Right renal pelvis (tissue), 4 donors: ENCODE measurements around the gene EMP3. TPM values are rescaled to one million over a fixed set of nuclear protein-coding genes. Genes with fewer than 3 reads are reported as not detected.
"Not testable (repeated sequence)": the region's sequence is repeated elsewhere in the genome, so short reads cannot be mapped to it uniquely, and the experiment has no call there.

Source experiments
- DNase-seq, 4 donors: peaks; one replicate each; pipeline ENCODE4 v3.0.0-alpha.2; 2013; ENCODE audit warnings: low read depth in 4 of 4, low spot score in 3 of 4, missing footprints in 1 of 4
- polyA plus RNA-seq, 4 donors: library from polyadenylated mRNA; unstranded; fragments of 120-200 nt; gene quantifications; one replicate each; pipeline ENCODE4 v1.2.1, GENCODE V29; 2013; ENCODE audit not compliant: insufficient read length in 4 of 4

Gene EMP3
- polyA plus RNA-seq, 4 donors, result 56.2 to 83.3 (median 68.9) TPM

DNA sequence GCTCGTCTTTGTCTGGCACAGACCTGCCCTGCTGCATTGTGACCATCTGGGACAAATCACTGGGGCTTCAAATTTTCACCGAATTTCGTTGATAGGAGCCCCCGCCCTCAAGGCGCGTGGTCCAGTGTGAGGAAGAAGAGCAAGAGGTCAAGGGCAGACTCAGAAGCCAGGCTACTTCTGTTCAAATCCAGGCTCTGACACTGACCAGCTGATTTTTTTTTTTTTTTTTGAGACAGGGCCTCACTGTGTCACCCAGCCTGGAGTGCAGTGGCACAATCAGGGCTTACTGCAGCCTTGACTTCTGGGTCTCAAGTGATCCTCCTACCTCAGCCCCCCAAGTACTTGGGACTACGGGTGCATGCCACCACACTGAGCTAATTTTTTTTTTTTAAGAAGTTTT, 46.0 kb downstream of the EMP3 start:
- DNase-seq, result no peak

DNA sequence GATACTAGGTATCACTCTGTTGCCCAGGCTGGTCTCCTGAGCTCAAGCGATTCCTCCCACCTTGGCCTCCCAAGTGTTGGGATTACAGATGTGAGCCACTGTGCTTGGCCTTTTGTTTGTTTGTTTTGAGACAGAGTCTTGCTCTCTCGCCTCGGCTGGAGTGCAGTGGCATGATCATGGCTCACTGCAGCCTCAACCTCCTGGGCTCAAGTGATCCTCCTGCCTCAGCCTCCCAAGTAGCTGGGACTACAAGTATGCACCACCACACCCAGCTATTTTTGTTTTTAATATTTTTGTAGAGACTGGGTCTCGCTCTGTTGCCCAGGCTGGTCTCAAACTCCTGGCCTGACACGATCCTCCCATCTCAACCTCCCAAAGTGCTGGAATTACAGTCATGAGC, 46.4 kb downstream of the EMP3 start:
- DNase-seq, result not testable (repeated sequence)

DNA sequence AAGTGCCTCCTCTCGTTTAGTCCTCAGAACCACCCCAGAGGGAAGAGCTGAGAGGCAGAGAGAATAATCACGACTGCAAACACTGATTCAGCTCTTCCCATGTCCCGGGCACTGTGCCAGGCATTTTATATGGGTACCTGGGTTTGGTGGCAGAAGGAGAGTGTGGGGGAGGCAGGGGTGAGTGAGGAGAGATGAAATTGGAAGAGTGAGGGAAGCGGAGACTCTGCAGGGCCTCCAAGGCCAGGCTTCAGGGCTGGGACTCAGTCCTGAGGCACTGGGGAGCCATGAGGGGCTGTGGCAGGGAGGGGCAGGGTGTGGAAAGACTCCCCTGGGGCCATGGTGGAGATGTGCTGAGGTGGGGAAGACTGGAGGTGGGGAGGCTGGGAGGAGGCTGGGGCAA, 47.6 kb downstream of the EMP3 start:
- no peak for DNase-seq

GRCh38 chr19:48373567-48373966, 48.2 kb downstream of the EMP3 start:
- DNase-seq, result no peak

- DNase-seq, result no peak
Measured at GRCh38 chr19:48378194-48378570, 52.8 kb downstream of the EMP3 start.

DNA sequence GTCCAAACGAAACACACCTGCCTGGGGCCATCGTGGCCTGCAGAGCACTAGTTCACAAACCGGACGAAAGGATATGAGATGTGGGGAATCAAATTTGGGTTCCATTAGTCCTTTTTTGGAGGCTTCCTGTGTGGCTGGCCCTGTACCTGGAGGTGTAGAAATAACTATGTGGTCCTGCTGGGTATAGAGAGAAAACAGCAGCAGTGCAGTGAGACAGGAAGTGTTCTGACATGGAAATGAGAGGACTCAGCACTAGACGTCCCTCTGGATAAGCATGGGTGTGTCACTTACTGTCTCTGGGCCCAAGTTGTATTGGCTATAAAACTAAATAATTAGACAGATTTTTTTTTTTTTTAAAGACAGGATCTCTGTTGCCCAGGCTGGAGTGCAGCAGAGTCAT, 53.7 kb downstream of the EMP3 start:
- DNase-seq, result no peak

Other genes with a start within 250 kb of the EMP3 start
- 1 to 10 TPM; 4.0 to 8.9 (median 6.1) TPM for gene PLA2G4C, start 214.7 kb upstream of the EMP3 start, polyA plus RNA-seq
- 10 to 100 TPM; 58.6 to 66.4 (median 61.0) TPM for gene LIG1, start 155.2 kb upstream of the EMP3 start, polyA plus RNA-seq
- gene ZSWIM9, start 154.9 kb upstream of the EMP3 start, polyA plus RNA-seq, result 10 to 100 TPM in 1 of 4 donors, 1 to 10 TPM in 3; 7.5 to 10.4 (median 8.8) TPM
- gene CARD8, start 69.6 kb upstream of the EMP3 start, polyA plus RNA-seq, result 10 to 100 TPM; 49.3 to 62.6 (median 58.7) TPM
- gene ZNF114, start 55.5 kb upstream of the EMP3 start, polyA plus RNA-seq, result 1 to 10 TPM; 6.1 to 9.0 (median 7.3) TPM
- 10 to 100 TPM in 2 of 4 donors, 1 to 10 TPM in 2; 8.9 to 14.1 (median 11.2) TPM for gene TMEM143, start 38.4 kb downstream of the EMP3 start, polyA plus RNA-seq
- 1 to 10 TPM in 1 of 4 donors, under 1 TPM in 3; 0.39 to 1.2 (median 0.54) TPM for gene SYNGR4, start 38.8 kb downstream of the EMP3 start, polyA plus RNA-seq
- 100 to 1,000 TPM; 231 to 265 (median 243) TPM for gene KDELR1, start 66.0 kb downstream of the EMP3 start, polyA plus RNA-seq
- under 1 TPM; 0.39 to 0.66 (median 0.54) TPM for gene GRIN2D, start 68.1 kb downstream of the EMP3 start, polyA plus RNA-seq
- gene GRWD1, start 120.4 kb downstream of the EMP3 start, polyA plus RNA-seq, result 10 to 100 TPM; 22.3 to 33.5 (median 25.9) TPM
- under 1 TPM; 0.60 to 0.77 (median 0.68) TPM for gene KCNJ14, start 130.0 kb downstream of the EMP3 start, polyA plus RNA-seq
- 10 to 100 TPM; 79.6 to 89.5 (median 84.3) TPM for gene CYTH2, start 143.8 kb downstream of the EMP3 start, polyA plus RNA-seq
- gene LMTK3, start 186.3 kb downstream of the EMP3 start, polyA plus RNA-seq, result 1 to 10 TPM; 1.7 to 3.6 (median 2.4) TPM
- under 1 TPM; 0.19 to 0.61 (median 0.38) TPM for gene SULT2B1, start 226.6 kb downstream of the EMP3 start, polyA plus RNA-seq